ENCODE measurements around the gene KLHL13.

- TF ChIP-seq CTCF (IDR thresholded peaks at IDR 0.05) (no peak), POLR2A (IDR thresholded peaks at IDR 0.05) (no peak), EP300 (IDR thresholded peaks at IDR 0.05) (no peak)
These were observed 218.4 kb downstream of the KLHL13 start for GRCh38 chrX:117898226-117898625.
